Measurements from ENCODE around the gene TXN2. TPM values are rescaled to one million over a fixed set of nuclear protein-coding genes. Genes with fewer than 3 reads are reported as not detected.
"Not testable (repeated sequence)": the region's sequence is repeated elsewhere in the genome, so short reads cannot be mapped to it uniquely, and the experiment has no call there.

TXN2 gene
- total and polyA plus RNA-seq, 3 donors from 2014 or later: 92.4 to 141 (median 95.6) TPM

- no peaks in the 10 kb centered on the region for H3K36me3 ChIP-seq (ENCODE audit: low read depth, missing control alignments)
- TF ChIP-seq CTCF (IDR thresholded peaks at IDR 0.05) (no peak), POLR2A (IDR thresholded peaks at IDR 0.05) (no peak)
- H3K4me3 ChIP-seq: no peak overlapping the region
- H3K9me3 ChIP-seq: no peaks in the 10 kb centered on the region
- H3K27me3 ChIP-seq: no peaks in the 10 kb centered on the region
- DNase-seq: no peak
- intact Hi-C loops (cut with DNase I; ENCODE audit: low total_unique reads): loop anchor here (10.0 kb wide), 1 partner anchor 68 kb away; the partner anchor contains the start of gene MYH9
- peaks cover 12% of the 10 kb centered on the region for H3K4me1 ChIP-seq
- peak overlapping the region in 1 of 2 donors; percentile 72 for H3K27ac ChIP-seq
- WGBS, 2 donors: 86 to 89% methylated on average over 8 to 9 of the region's 9 CpGs
These were observed 29.0 kb downstream of the TXN2 start for GRCh38 chr22:36452250-36452977.

- 93 to 96% methylated on average over 7 of the region's 7 CpGs for WGBS, 2 donors
- H3K4me3 ChIP-seq; H3K36me3 ChIP-seq (ENCODE audit: low read depth, missing control alignments); H3K27me3 ChIP-seq; H3K9me3 ChIP-seq; DNase-seq; H3K27ac ChIP-seq: not testable (repeated sequence)
- intact Hi-C loops (cut with DNase I; ENCODE audit: low total_unique reads): loop anchor here (10.0 kb wide), 1 partner anchor 66 kb away; the partner anchor contains the start of gene MYH9
- peaks cover 11% of the 10 kb centered on the region for H3K4me1 ChIP-seq
These were observed 30.5 kb downstream of the TXN2 start for GRCh38 chr22:36450923-36451322.

- TF ChIP-seq POLR2A (IDR thresholded peaks at IDR 0.05) (no peak), CTCF (IDR thresholded peaks at IDR 0.05) (no peak)
- Histone ChIP-seq H3K9me3 (no peaks in the 10 kb centered on the region), H3K4me1 (peaks cover 2% of the 10 kb centered on the region), H3K4me3 (no peak overlapping the region), H3K36me3 (ENCODE audit: low read depth, missing control alignments) (no peaks in the 10 kb centered on the region), H3K27ac (no peak overlapping the region), H3K27me3 (no peaks in the 10 kb centered on the region)
- DNase-seq: no peak
- intact Hi-C loops (cut with DNase I; ENCODE audit: low total_unique reads): loop anchor here (10.0 kb wide), 1 partner anchor 65 kb away; the partner anchor contains the start of gene MYH9
- 86 to 87% methylated on average over 11 of the region's 11 CpGs for WGBS, 2 donors
These were observed 31.8 kb downstream of the TXN2 start for GRCh38 chr22:36449596-36450175.

GRCh38 chr22:36447632-36448031 lies 33.8 kb downstream of the TXN2 start:
- DNase-seq: no peak
- no peak overlapping the region for H3K27ac ChIP-seq
- peaks cover 2% of the 10 kb centered on the region for H3K4me1 ChIP-seq
- no peak overlapping the region for H3K4me3 ChIP-seq
- TF ChIP-seq CTCF (IDR thresholded peaks at IDR 0.05) (no peak), POLR2A (IDR thresholded peaks at IDR 0.05) (no peak)
- H3K9me3 ChIP-seq: no peaks in the 10 kb centered on the region
- no peaks in the 10 kb centered on the region for H3K36me3 ChIP-seq (ENCODE audit: low read depth, missing control alignments)
- no peaks in the 10 kb centered on the region for H3K27me3 ChIP-seq
- 88 to 90% methylated on average over 2 of the region's 2 CpGs for WGBS, 2 donors
- intact Hi-C loops (cut with DNase I; ENCODE audit: low total_unique reads): no loop called here

GRCh38 chr22:36445158-36445668 lies 36.2 kb downstream of the TXN2 start:
- H3K27ac ChIP-seq: peak overlapping the region in 1 of 2 donors; percentile 30
- H3K9me3 ChIP-seq: no peaks in the 10 kb centered on the region
- DNase-seq: peak; percentile 63
- intact Hi-C loops (cut with DNase I; ENCODE audit: low total_unique reads): no loop called here
- H3K27me3 ChIP-seq: no peaks in the 10 kb centered on the region
- no peaks in the 10 kb centered on the region for H3K36me3 ChIP-seq (ENCODE audit: low read depth, missing control alignments)
- H3K4me1 ChIP-seq: no peaks in the 10 kb centered on the region
- TF ChIP-seq CTCF (IDR thresholded peaks at IDR 0.05) (no peak), POLR2A (IDR thresholded peaks at IDR 0.05) (no peak)
- 58 to 61% methylated on average over 8 of the region's 8 CpGs for WGBS, 2 donors
- H3K4me3 ChIP-seq: no peak overlapping the region
